ENCODE data around the gene SH3BP4.

DNA sequence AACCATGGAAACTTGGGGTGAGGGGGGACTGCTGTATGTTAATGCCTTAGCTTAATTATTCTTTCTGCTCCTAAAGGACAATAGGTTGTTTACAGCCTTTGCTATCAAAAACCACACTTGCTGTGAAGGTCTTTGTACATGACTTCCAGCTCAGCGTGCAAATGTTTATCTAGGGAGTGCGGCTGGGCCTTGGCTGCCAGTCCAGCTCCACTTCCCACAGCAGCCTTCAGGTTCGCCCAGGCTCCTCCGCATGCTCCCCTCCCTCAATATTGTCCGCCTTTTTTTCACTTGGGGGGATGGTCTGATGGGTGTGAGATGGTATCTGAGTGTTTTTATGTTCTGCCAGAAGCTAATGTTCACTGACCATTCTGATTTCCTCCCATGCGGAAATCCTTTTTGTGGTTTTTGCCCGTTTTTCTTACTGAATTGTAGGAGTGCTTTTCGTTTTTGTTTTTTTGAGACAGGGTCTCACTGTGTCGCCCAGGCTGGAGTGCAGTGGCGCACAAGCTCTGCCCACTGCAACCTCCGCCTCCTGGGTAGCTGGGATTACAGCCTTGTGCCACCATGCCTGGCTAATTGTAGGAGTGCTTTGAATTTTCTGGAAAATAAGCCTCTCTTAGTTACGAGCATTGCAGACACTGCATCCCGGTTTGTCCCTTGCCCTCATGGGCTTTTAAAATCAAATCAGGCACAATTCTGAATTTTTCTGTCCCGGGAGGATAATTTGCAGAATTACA is 28.8 kb downstream of the SH3BP4 start:
- TF ChIP-seq, protein P1, sequence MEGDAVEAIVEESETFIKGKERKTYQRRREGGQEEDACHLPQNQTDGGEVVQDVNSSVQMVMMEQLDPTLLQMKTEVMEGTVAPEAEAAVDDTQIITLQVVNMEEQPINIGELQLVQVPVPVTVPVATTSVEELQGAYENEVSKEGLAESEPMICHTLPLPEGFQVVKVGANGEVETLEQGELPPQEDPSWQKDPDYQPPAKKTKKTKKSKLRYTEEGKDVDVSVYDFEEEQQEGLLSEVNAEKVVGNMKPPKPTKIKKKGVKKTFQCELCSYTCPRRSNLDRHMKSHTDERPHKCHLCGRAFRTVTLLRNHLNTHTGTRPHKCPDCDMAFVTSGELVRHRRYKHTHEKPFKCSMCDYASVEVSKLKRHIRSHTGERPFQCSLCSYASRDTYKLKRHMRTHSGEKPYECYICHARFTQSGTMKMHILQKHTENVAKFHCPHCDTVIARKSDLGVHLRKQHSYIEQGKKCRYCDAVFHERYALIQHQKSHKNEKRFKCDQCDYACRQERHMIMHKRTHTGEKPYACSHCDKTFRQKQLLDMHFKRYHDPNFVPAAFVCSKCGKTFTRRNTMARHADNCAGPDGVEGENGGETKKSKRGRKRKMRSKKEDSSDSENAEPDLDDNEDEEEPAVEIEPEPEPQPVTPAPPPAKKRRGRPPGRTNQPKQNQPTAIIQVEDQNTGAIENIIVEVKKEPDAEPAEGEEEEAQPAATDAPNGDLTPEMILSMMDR (conservative IDR thresholded peaks at IDR 0.05; ENCODE audit: low read depth, low read length) = no peak
- TF ChIP-seq EZH2 (IDR thresholded peaks at IDR 0.05; ENCODE audit: borderline replicate concordance, low read depth, low read length, poor library complexity, severe bottlenecking) = no peak
